HepG2 (cell line): ENCODE data around the gene UNC93A. TPM values are rescaled to one million over a fixed set of nuclear protein-coding genes. Genes with fewer than 3 reads are reported as not detected.
"Not testable (repeated sequence)": the region's sequence is repeated elsewhere in the genome, so short reads cannot be mapped to it uniquely, and the experiment has no call there.

Experiments
- ATAC-seq: fragments of 200-7000 bp; cut with Tn5 transposase; 3 replicates; pipeline ENCODE4 v1.9.1; 2020; ENCODE audit warnings: mild to moderate bottlenecking, moderate library complexity
- BruUV-seq: library from RNA; stranded (reverse); fragments of 400-500 nt; replicated peaks from 2 replicates; lab custom pipeline; 2021; lab: Mats Ljungman, UMichigan
- CTCF ChIA-PET: fragments of 300-600 bp; formaldehyde crosslinking; extraction: SDS; loops from one replicate; lab custom pipeline; 2021; ENCODE audit warnings: low total read pairs, inconsistent platforms, low intra/inter-chr PET ratio; lab: Yijun Ruan, JAX
- POLR2A ChIA-PET: fragments of 350-600 bp; sonication (Branson Sonifier 250); formaldehyde crosslinking; loops from one replicate; lab custom pipeline; 2020; ENCODE audit warnings: antibody characterized with exemption, inconsistent platforms; lab: Yijun Ruan, JAX
- DNase-seq: peaks from one replicate; pipeline ENCODE4 v3.0.0-alpha.2; 2015; ENCODE audit warnings: low spot score
- FAIRE-seq: peaks from 3 replicates; lab custom pipeline; 2011; peaks lifted over from hg19 to GRCh38; lab: Jason Lieb, UNC
- H2AFZ ChIP-seq: one replicate; pipeline ENCODE4 v1.6.1; 2011; ENCODE audit warnings: low read length, inconsistent platforms
- H3K27ac ChIP-seq: fragments of 300-600 bp; 3 replicates; pipeline ENCODE4 v1.8.0; 2011; ENCODE audit warnings: mixed run types, mild to moderate bottlenecking, mixed read lengths, low read length, inconsistent platforms; ENCODE audit not compliant: insufficient read depth; ENCODE audit errors: extremely low read length
- H3K27me3 ChIP-seq, 2 experiments: fragments of 200-600 bp in 1 of 2; 2 replicates in 1 of 2; 3 replicates in 1 of 2; pipeline versions ENCODE4 v1.6.0 to v1.8.0; 2011; ENCODE audit warnings: low read length in 2 of 2, mild to moderate bottlenecking in 2 of 2, moderate library complexity in 2 of 2, inconsistent platforms in 1 of 2; ENCODE audit not compliant: insufficient read depth in 2 of 2, control insufficient read depth in 1 of 2
- H3K36me3 ChIP-seq, 2 experiments: fragments of 200-600 bp in 1 of 2; replicated peaks in 1 of 2; 2 replicates in 1 of 2; 3 replicates in 1 of 2; pipeline versions ENCODE4 v1.5.1 to v1.8.0; 2011; ENCODE audit warnings: low read length in 2 of 2, inconsistent platforms in 1 of 2; ENCODE audit not compliant: insufficient read depth in 2 of 2, control insufficient read depth in 1 of 2
- H3K4me1 ChIP-seq: 2 replicates; pipeline ENCODE4 v1.5.1; 2012; ENCODE audit warnings: low read length, inconsistent platforms; ENCODE audit not compliant: insufficient read depth
- H3K4me2 ChIP-seq: 2 replicates; pipeline ENCODE4 v1.6.0; 2011; ENCODE audit warnings: low read depth, low read length, inconsistent platforms
- H3K4me3 ChIP-seq, 3 experiments: fragments of 200-600 bp in 1 of 3; sonication (generic), shearing (Covaris generic) in 1 of 3; replicated peaks in 1 of 3; 2 replicates each; pipeline ENCODE4 v1.5.1; 2011 to 2016; ENCODE audit warnings: low read length in 3 of 3, inconsistent platforms in 2 of 3, low read depth in 2 of 3, mild to moderate bottlenecking in 2 of 3, control low read depth in 1 of 3, mixed read lengths in 1 of 3; ENCODE audit not compliant: insufficient read depth in 1 of 3
- H3K79me2 ChIP-seq: one replicate; pipeline ENCODE4 v1.6.1; 2011; ENCODE audit warnings: low read length, inconsistent platforms; ENCODE audit not compliant: insufficient read depth
- H3K9ac ChIP-seq: 2 replicates; pipeline ENCODE4 v1.6.0; 2011; ENCODE audit warnings: mild to moderate bottlenecking, low read depth, low read length, inconsistent platforms; ENCODE audit not compliant: insufficient read depth
- H3K9me3 ChIP-seq: 2 replicates; pipeline ENCODE4 v1.5.1; 2012; ENCODE audit warnings: mild to moderate bottlenecking, low read length
- H4K20me1 ChIP-seq: 2 replicates; pipeline ENCODE4 v1.6.0; 2011; ENCODE audit warnings: inconsistent platforms, mild to moderate bottlenecking, low read length, moderate library complexity; ENCODE audit not compliant: insufficient read depth
- ARID5B ChIP-seq: IDR thresholded peaks from 2 replicates; pipeline ENCODE4 v1.4.0; 2020; ENCODE audit warnings: mild to moderate bottlenecking, missing genetic modification reagents
- BHLHE40 ChIP-seq: IDR thresholded peaks from 2 replicates; pipeline ENCODE4 v1.6.1; 2011; ENCODE audit warnings: low read length, improper control_type of control experiment
- FOSL1 ChIP-seq: sonication (generic); formaldehyde crosslinking; IDR thresholded peaks from 2 replicates; pipeline ENCODE4 v1.9.0; 2021; ENCODE audit warnings: missing genetic modification reagents, borderline replicate concordance
- FOSL2 ChIP-seq: sonication (generic); formaldehyde crosslinking; IDR thresholded peaks from 2 replicates; pipeline ENCODE4 v1.4.0; 2020; ENCODE audit warnings: missing genetic modification reagents
- FOXA3 ChIP-seq: IDR thresholded peaks from 2 replicates; pipeline ENCODE4 v1.6.1; 2016; ENCODE audit warnings: missing genetic modification reagents, missing compliant biosample characterization
- FOXP4 ChIP-seq: sonication (generic); formaldehyde crosslinking; IDR thresholded peaks from 2 replicates; pipeline ENCODE4 v1.4.0; 2020; ENCODE audit warnings: missing genetic modification reagents
- HOXA3 ChIP-seq: sonication (generic); formaldehyde crosslinking; IDR thresholded peaks from 2 replicates; pipeline ENCODE4 v1.5.0; 2020; ENCODE audit warnings: missing genetic modification reagents
- MED1 ChIP-seq: sonication (generic); formaldehyde crosslinking; IDR thresholded peaks from 2 replicates; pipeline ENCODE4 v1.4.0; 2020; ENCODE audit warnings: missing genetic modification reagents
- MYC ChIP-seq: sonication (generic); formaldehyde crosslinking; IDR thresholded peaks from 2 replicates; pipeline ENCODE4 v1.9.0; 2021; ENCODE audit warnings: missing genetic modification reagents, borderline replicate concordance
- RARA ChIP-seq: IDR thresholded peaks from 2 replicates; pipeline ENCODE4 v1.6.1; 2016; ENCODE audit warnings: missing genetic modification reagents, missing compliant biosample characterization
- SAP130 ChIP-seq: IDR thresholded peaks from 2 replicates; pipeline ENCODE4 v1.6.1; 2016; ENCODE audit warnings: low read depth
- ZBTB38 ChIP-seq: sonication (generic); formaldehyde crosslinking; IDR thresholded peaks from 2 replicates; pipeline ENCODE4 v1.5.1; 2020; ENCODE audit warnings: mild to moderate bottlenecking, missing genetic modification reagents
- ZFY ChIP-seq: sonication (generic); formaldehyde crosslinking; IDR thresholded peaks from 2 replicates; pipeline ENCODE4 v1.4.0; 2020; ENCODE audit warnings: missing genetic modification reagents
- ZNF574 ChIP-seq: sonication (generic); formaldehyde crosslinking; IDR thresholded peaks from 2 replicates; pipeline ENCODE4 v1.4.0; 2020; ENCODE audit warnings: missing genetic modification reagents
- WGBS: methylation state at CpG from one replicate; pipeline ENCODE4 v1.1.6; 2017; ENCODE audit warnings: low lambda C conversion rate; 5-methylcytosine and 5-hydroxymethylcytosine counted together
- in situ Hi-C: cut with HindIII; loops from 2 replicates; pipeline ENCODE4 v1.10.0; 2017; ENCODE audit warnings: low pct_unique_long_range_greater_than_20kb; ENCODE audit not compliant: extremely low pct_ligation_motif_present
- intact Hi-C: fragments of 100-400 bp; cut with micrococcal nuclease; formaldehyde crosslinking; loops from one replicate; pipeline ENCODE4 v1.10.0; 2022; ENCODE audit not compliant: unreplicated experiment
- polyA plus RNA-seq, 8 experiments: library from polyadenylated mRNA; depleted of rRNA in 3 of 8; stranded (reverse) in 7 of 8; unstranded in 1 of 8; fragments of >200 nt; fragmentation: Illumina TruSeq in 4 of 8; extraction: Trizol in 4 of 8; gene quantifications; 2 replicates each; pipeline versions ENCODE4 v1.2.1 to v1.2.3, GENCODE V29; 2011 to 2016; ENCODE audit warnings: low read depth in 4 of 8, missing spikeins in 1 of 8, mixed read lengths in 1 of 8; ENCODE audit not compliant: insufficient read depth in 1 of 8
- total RNA-seq, 5 experiments: library from RNA; depleted of rRNA; stranded (reverse); fragments of >200 nt; fragmentation: Illumina TruSeq; extraction: Trizol; gene quantifications; 2 replicates each; pipeline ENCODE4 v1.2.3, GENCODE V29; 2016; ENCODE audit warnings: low read depth in 1 of 5

UNC93A gene
- total and polyA plus RNA-seq, 2 of the 13 experiments (the other 11 are each of a cell fraction or from before 2014, with no cell fraction given), result 11.0 to 42.7 TPM

DNA sequence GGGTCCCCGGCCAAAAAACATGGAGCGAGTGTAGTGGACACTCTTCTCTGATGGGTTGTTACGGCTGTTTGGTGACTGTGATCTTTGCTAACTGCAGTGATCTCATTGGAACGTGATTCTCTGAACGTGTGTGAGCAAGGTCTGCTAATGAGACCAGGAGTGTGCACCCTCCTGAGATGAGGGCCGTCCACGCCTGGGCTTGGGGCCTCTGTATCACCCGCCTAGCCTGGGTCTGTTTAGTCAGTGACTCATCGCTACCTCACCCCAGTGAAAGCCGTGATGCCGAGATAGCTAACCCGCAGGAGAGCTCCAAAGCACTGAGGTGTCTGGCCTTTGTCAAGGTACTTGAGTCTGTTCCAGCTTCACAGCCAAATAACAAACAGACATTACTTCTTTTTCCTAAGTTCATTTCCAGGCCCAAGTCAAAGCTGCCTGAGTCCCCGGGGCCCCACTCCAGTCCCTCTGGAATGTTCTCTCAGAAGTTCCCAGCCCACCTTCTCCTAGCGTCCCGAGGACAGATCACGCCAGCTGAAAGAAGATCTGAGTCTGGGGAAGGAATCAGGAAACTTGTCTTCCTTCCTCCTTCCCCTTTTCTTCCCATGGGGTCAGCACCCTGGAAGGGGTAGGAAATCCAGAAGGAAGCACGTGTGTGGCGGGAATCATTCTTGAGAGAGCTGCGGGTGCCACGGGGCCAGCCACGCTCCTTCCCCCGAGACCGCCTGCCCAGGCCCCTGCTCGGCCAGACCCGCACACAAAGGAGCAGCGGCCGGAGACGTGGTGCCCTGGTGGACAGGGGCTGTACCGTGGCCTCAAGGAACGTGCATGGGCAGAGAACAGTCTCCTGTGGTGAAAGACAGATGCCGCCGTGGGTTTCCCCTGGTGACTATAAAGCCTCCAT is 29.0 kb downstream of the UNC93A start (continued):
- TF ChIP-seq ARID5B (CRISPR knock-in tag) (peak; percentile 68), FOSL1 (CRISPR knock-in tag) (peak; percentile 78), SAP130 (peak; percentile 32; the same call in 1 of the 2 replicates), FOSL2 (CRISPR knock-in tag) (peak; percentile 91), MYC (CRISPR knock-in tag) (peak; percentile 39; the same call in 1 of the 2 replicates), RARA (CRISPR knock-in tag) (peak; percentile 30; the same call in 1 of the 2 replicates), BHLHE40 (peak; percentile 54), ZBTB38 (CRISPR knock-in tag) (0 out of 2 replicates have a peak, but pooled peaks have one; percentile 30), FOXP4 (CRISPR knock-in tag) (peak; percentile 37; the same call in 1 of the 2 replicates), HOXA3 (0 out of 2 replicates have a peak, but pooled peaks have one; percentile 34), ZNF574 (0 out of 2 replicates have a peak, but pooled peaks have one; percentile 19), MED1 (CRISPR knock-in tag) (peak; percentile 67), FOXA3 (CRISPR knock-in tag) (peak; percentile 20; the same call in 1 of the 2 replicates), ZFY (CRISPR knock-in tag) (peak; percentile 38; the same call in 1 of the 2 replicates)
- TF ChIP-seq, all 625 proteins: peak for 19; not testable (repeated sequence) for 606

GRCh38 chr6:167320754-167321056 is 29.6 kb downstream of the UNC93A start:
- H4K20me1 ChIP-seq, DNase-seq, H3K36me3 ChIP-seq, intact Hi-C loops, H2AFZ ChIP-seq, H3K27me3 ChIP-seq, H3K9me3 ChIP-seq, H3K27ac ChIP-seq, H3K4me3 ChIP-seq, in situ Hi-C loops, POLR2A ChIA-PET, FAIRE-seq, ATAC-seq, H3K9ac ChIP-seq, CTCF ChIA-PET, H3K4me2 ChIP-seq, H3K79me2 ChIP-seq, BruUV-seq: not testable (repeated sequence)
- peaks cover 48% of the 10 kb centered on the region for H3K4me1 ChIP-seq
- 90% methylated on average over 13 of the region's 13 CpGs for WGBS
